K562 (cell line): ENCODE data around the gene DHCR24. TPM values are rescaled to one million over a fixed set of nuclear protein-coding genes. Genes with fewer than 3 reads are reported as not detected.

Source experiments
- ATAC-seq: fragments of 200-7000 bp; cut with Tn5 transposase; 3 replicates; pipeline ENCODE4 v1.9.1; 2020; ENCODE audit warnings: moderate library complexity
- BruUV-seq: library from RNA; stranded (reverse); fragments of 400-500 nt; replicated peaks from 2 replicates; lab custom pipeline; 2021; lab: Mats Ljungman, UMichigan
- CTCF ChIA-PET: fragments of 300-600 bp; formaldehyde crosslinking; extraction: SDS; loops from one replicate; lab custom pipeline; 2021; ENCODE audit warnings: low intra/inter-chr PET ratio; lab: Yijun Ruan, JAX
- POLR2A ChIA-PET: fragments of 300-600, 350-650 bp; sonication (Branson Sonifier 250); formaldehyde crosslinking; extraction: SDS; loops from one replicate; lab custom pipeline; 2021; ENCODE audit warnings: antibody characterized with exemption, inconsistent platforms; lab: Yijun Ruan, JAX
- DNase-seq, 4 experiments: peaks; one replicate each; pipeline versions ENCODE4 v3.0.0 to v3.0.0-alpha.2; 2011 to 2018; ENCODE audit warnings: low spot score in 3 of 4, mixed read lengths in 3 of 4; ENCODE audit errors: extremely low read depth in 1 of 4
- FAIRE-seq: peaks from 2 replicates; lab custom pipeline; 2011; peaks lifted over from hg19 to GRCh38; lab: Jason Lieb, UNC
- H2AFZ ChIP-seq: 2 replicates; pipeline ENCODE4 v1.6.0; 2011; ENCODE audit warnings: low read depth, low read length, control low read depth, inconsistent platforms
- H3K27ac ChIP-seq: fragments of 200-600 bp; 3 replicates; pipeline ENCODE4 v1.8.0; 2011; ENCODE audit warnings: low read depth, mild to moderate bottlenecking, control low read depth, inconsistent platforms, low read length, moderate library complexity, mixed read lengths; ENCODE audit errors: extremely low read depth
- H3K27me3 ChIP-seq, 2 experiments: fragments of 300-600 bp in 1 of 2; 2 replicates in 1 of 2; 3 replicates in 1 of 2; pipeline versions ENCODE4 v1.6.0 to v1.8.0; 2011; ENCODE audit warnings: inconsistent platforms in 2 of 2, low read length in 2 of 2, mild to moderate bottlenecking in 1 of 2, mixed read lengths in 1 of 2, moderate library complexity in 1 of 2; ENCODE audit not compliant: control insufficient read depth in 2 of 2, insufficient read depth in 2 of 2
- H3K36me3 ChIP-seq: fragments of 300-600 bp; 3 replicates; pipeline ENCODE4 v1.8.0; 2011; ENCODE audit warnings: mild to moderate bottlenecking, low read length, inconsistent platforms; ENCODE audit not compliant: control insufficient read depth, insufficient read depth
- H3K4me1 ChIP-seq, 2 experiments: fragments of 200-600 bp in 1 of 2; replicated peaks in 1 of 2; 2 replicates in 1 of 2; 3 replicates in 1 of 2; pipeline versions ENCODE4 v1.5.1 to v1.8.0; 2011; ENCODE audit warnings: inconsistent platforms in 2 of 2, low read length in 2 of 2, mild to moderate bottlenecking in 1 of 2, mixed read lengths in 1 of 2, moderate library complexity in 1 of 2; ENCODE audit not compliant: control insufficient read depth in 2 of 2, insufficient read depth in 2 of 2
- H3K4me2 ChIP-seq: 2 replicates; pipeline ENCODE4 v1.6.1; 2011; ENCODE audit warnings: low read length, control low read depth, inconsistent platforms, mixed read lengths; ENCODE audit not compliant: insufficient read depth
- H3K4me3 ChIP-seq: fragments of 200-600 bp; sonication (generic), shearing (Covaris generic); 2 replicates; pipeline ENCODE4 v1.5.1; 2016; ENCODE audit warnings: control low read depth, inconsistent platforms
- H3K79me2 ChIP-seq: fragments of 200-600 bp; 3 replicates; pipeline ENCODE4 v1.8.0; 2011; ENCODE audit warnings: low read length, inconsistent platforms; ENCODE audit not compliant: control insufficient read depth, insufficient read depth
- H3K9ac ChIP-seq, 2 experiments: 2 replicates each; pipeline versions ENCODE4 v1.6.0 to v1.6.1; 2011; ENCODE audit warnings: low read depth in 2 of 2, low read length in 2 of 2, control low read depth in 1 of 2, inconsistent platforms in 1 of 2, mild to moderate bottlenecking in 1 of 2, mixed read lengths in 1 of 2; ENCODE audit not compliant: insufficient read depth in 1 of 2
- H3K9me1 ChIP-seq: one replicate; pipeline ENCODE4 v1.6.0; 2011; ENCODE audit warnings: inconsistent platforms, mild to moderate bottlenecking, low read length, moderate library complexity; ENCODE audit not compliant: control insufficient read depth, insufficient read depth
- H3K9me3 ChIP-seq: replicated peaks from 2 replicates; pipeline ENCODE4 v1.5.1; 2011; ENCODE audit warnings: low read depth, low read length, inconsistent platforms; ENCODE audit not compliant: control insufficient read depth, insufficient read depth
- H4K20me1 ChIP-seq: replicated peaks from 2 replicates; pipeline ENCODE4 v1.6.1; 2011; ENCODE audit warnings: low read length, inconsistent platforms, mixed read lengths; ENCODE audit not compliant: control insufficient read depth, insufficient read depth
- CBX3 ChIP-seq, 2 experiments: IDR thresholded peaks; 1 replicate in 1 of 2; 2 replicates in 1 of 2; pipeline ENCODE4 v1.6.1; 2012; ENCODE audit warnings: inconsistent platforms in 2 of 2, low read length in 2 of 2, borderline replicate concordance in 1 of 2, control low read depth in 1 of 2
- DMBX1 ChIP-seq: fragments of 250-450 bp; sonication (Bioruptor Pico); IDR thresholded peaks from 2 replicates; pipeline ENCODE4 v1.8.0; 2022; ENCODE audit warnings: inconsistent platforms, mild to moderate bottlenecking, moderate library complexity, borderline replicate concordance
- DPF2 ChIP-seq: fragments of 450-650 bp; IDR thresholded peaks from 2 replicates; pipeline ENCODE4 v1.6.1; 2016
- GTF2E2 ChIP-seq: fragments of 200-800 bp; sonication (Bioruptor generic); IDR thresholded peaks from 2 replicates; pipeline ENCODE4 v1.6.1; 2016; ENCODE audit warnings: missing genetic modification characterization, missing compliant biosample characterization
- HOXB6 ChIP-seq: fragments of 250-450 bp; sonication (Bioruptor Pico); IDR thresholded peaks from 2 replicates; pipeline ENCODE4 v1.5.1; 2022; ENCODE audit warnings: mild to moderate bottlenecking, borderline replicate concordance
- KLF16 ChIP-seq: IDR thresholded peaks from 2 replicates; pipeline ENCODE4 v1.6.1; 2016; ENCODE audit warnings: antibody characterized with exemption
- MAZ ChIP-seq, 2 experiments: fragments of 450-650 bp in 1 of 2; sonication (generic) in 1 of 2; formaldehyde crosslinking; IDR thresholded peaks in 1 of 2; conservative IDR thresholded peaks in 1 of 2; 2 replicates each; pipeline versions ENCODE4 v1.4.0 to v1.5.0; 2020; ENCODE audit warnings: mild to moderate bottlenecking in 1 of 2, missing genetic modification reagents in 1 of 2
- MNT ChIP-seq, 2 experiments: fragments of 450-650 bp; conservative IDR thresholded peaks; 2 replicates each; pipeline ENCODE4 v1.6.1; 2017; ENCODE audit warnings: mild to moderate bottlenecking in 2 of 2, moderate library complexity in 2 of 2
- RBFOX2 ChIP-seq: fragments of 200-400 bp; formaldehyde crosslinking; IDR thresholded peaks from 2 replicates; pipeline ENCODE4 v1.6.1; 2017; ENCODE audit warnings: low read depth, mild to moderate bottlenecking, low read length, moderate library complexity
- SAFB ChIP-seq: fragments of 200-400 bp; formaldehyde crosslinking; IDR thresholded peaks from 2 replicates; pipeline ENCODE4 v1.6.1; 2017; ENCODE audit warnings: low read depth, low read length, borderline replicate concordance
- TSC22D4 ChIP-seq: fragments of 450-650 bp; IDR thresholded peaks from 2 replicates; pipeline ENCODE4 v1.6.1; 2016; ENCODE audit warnings: missing genetic modification characterization, missing biosample characterization, control low read depth
- ZFP36 ChIP-seq: fragments of 150-350 bp; IDR thresholded peaks from 2 replicates; pipeline ENCODE4 v1.6.1; 2018; ENCODE audit warnings: low read length, low read depth; ENCODE audit not compliant: partially characterized antibody
- ZNF277 ChIP-seq: fragments of 250-450 bp; sonication (Bioruptor Pico); IDR thresholded peaks from 2 replicates; pipeline ENCODE4 v1.8.0; 2022; ENCODE audit warnings: inconsistent platforms, mild to moderate bottlenecking, moderate library complexity, borderline replicate concordance
- ZNF511 ChIP-seq: sonication (generic); formaldehyde crosslinking; IDR thresholded peaks from 2 replicates; pipeline ENCODE4 v1.8.0; 2022; ENCODE audit warnings: mild to moderate bottlenecking, missing genetic modification reagents
- ZNF584 ChIP-seq: fragments of 200-800 bp; sonication (Bioruptor generic); IDR thresholded peaks from 2 replicates; pipeline ENCODE4 v1.6.1; 2016; ENCODE audit warnings: low read depth, mild to moderate bottlenecking, missing genetic modification characterization, missing compliant biosample characterization
- ZNF707 ChIP-seq: fragments of 250-450 bp; sonication (Bioruptor Pico); conservative IDR thresholded peaks from 2 replicates; pipeline ENCODE4 v1.8.0; 2022; ENCODE audit warnings: inconsistent platforms, mild to moderate bottlenecking, moderate library complexity
- WGBS: fragments of 100-300 bp; shearing (Covaris generic); methylation state at CpG from one replicate; pipeline ENCODE4 v1.1.6; 2016; ENCODE audit warnings: low coverage, mixed read lengths; ENCODE audit not compliant: insufficient coverage; ENCODE audit errors: missing lambda C conversion rate; 5-methylcytosine and 5-hydroxymethylcytosine counted together
- in situ Hi-C: fragments of 300-500 bp; cut with MboI; formaldehyde crosslinking; loops from 4 replicates; pipeline ENCODE4 v1.15.0; 2018; ENCODE audit warnings: inconsistent platforms, mixed read lengths
- intact Hi-C: fragments of 100-400 bp; cut with micrococcal nuclease; formaldehyde crosslinking; loops from 2 replicates; pipeline ENCODE4 v1.14.2; 2022
- polyA plus RNA-seq, 8 experiments: library from polyadenylated mRNA; depleted of rRNA in 4 of 8; stranded (reverse) in 5 of 8; unstranded in 3 of 8; fragments of >200 nt; fragmentation: Nextera tagmentation in 2 of 8; fragmentation: Illumina TruSeq in 1 of 8; extraction: Ambion mirVana in 2 of 8; extraction: Trizol in 1 of 8; gene quantifications; 2 replicates each; pipeline versions ENCODE4 v1.2.1 to v1.2.3, GENCODE V29; 2011 to 2014; ENCODE audit warnings: inconsistent platforms in 1 of 8, missing spikeins in 1 of 8
- total RNA-seq, 7 experiments: library from RNA; depleted of rRNA in 6 of 7; stranded (reverse); fragments of >200 nt in 6 of 7; fragmentation: Illumina TruSeq in 2 of 7; extraction: Trizol in 2 of 7; gene quantifications; 2 replicates each; pipeline versions ENCODE4 v1.2.1 to v1.2.3, GENCODE V29; 2011 to 2021; ENCODE audit warnings: low replicate concordance in 1 of 7

DHCR24 gene
- total and polyA plus RNA-seq, 9 of the 15 experiments (the other 6 are each of a cell fraction or from before 2014, with no cell fraction given) = 23.4 to 161 (median 79.9) TPM

- TF ChIP-seq ZNF277 (CRISPR knock-in tag) = no peak
Measured at GRCh38 chr1:54863267-54863665, 23.7 kb downstream of the DHCR24 start (continued).

GRCh38 chr1:54861070-54861761 lies 25.8 kb downstream of the DHCR24 start:
- Histone ChIP-seq H3K4me2 (peak overlapping the region; percentile 20; the same call in 1 of the 2 replicates), H3K27ac (peak overlapping the region; percentile 56), H3K9me1 (no peaks in the 10 kb centered on the region), H3K4me3 (no peak overlapping the region), H2AFZ (0 out of 2 replicates have a peak overlapping the region, but pooled peaks have one; percentile 1), H3K9ac (peak overlapping the region in 1 of 2 experiments; percentile 53; a peak in 1 of 4 replicates), H3K27me3 (no peaks in the 10 kb centered on the region), H3K9me3 (no peaks in the 10 kb centered on the region), H4K20me1 (no peaks in the 10 kb centered on the region), H3K79me2 (0 out of 3 replicates have a peak, but pooled peaks cover 6% of the 10 kb centered on the region), H3K36me3 (peaks cover 91% of the 10 kb centered on the region; the same call in 2 of the 3 replicates), H3K4me1 (peaks cover 21 to 32% of the 10 kb centered on the region in 2 experiments)
- ATAC-seq (peak; percentile 92), DNase-seq (peak; percentile 56 to 71 (median 64)), FAIRE-seq (peak; percentile 86)
- BruUV-seq = no TSS peak
- WGBS = 20% methylated on average over 5 of the region's 5 CpGs
- ChIA-PET CTCF (no interaction called here), POLR2A (interaction anchor here (0.6 to 2.8 kb wide), 6 partner anchors 11 to 193 kb away, joined by 3 to 15 read pairs (median 5); partner anchors contain the start of gene DHCR24)
- in situ Hi-C loops (no loop called here), intact Hi-C loops (loop anchor here (1.0 kb wide), 1 partner anchor 25 kb away; no protein-coding TSS in a partner anchor)
- TF ChIP-seq SAFB (0 out of 2 replicates have a peak, but pooled peaks have one; percentile 35), RBFOX2 (no peak), TSC22D4 (tag) (no peak), ZNF707 (no peak), DPF2 (no peak; the same call in 1 of the 2 replicates), DMBX1 (CRISPR knock-in tag) (peak; percentile 32), KLF16 (no peak), MAZ (CRISPR knock-in tag; conservative IDR thresholded peaks at IDR 0.05 in 1 of 2, IDR thresholded peaks at IDR 0.05 in 1 of 2) (0 out of 4 replicates have a peak, but pooled peaks of 1 of the 2 experiments have one; percentile 26), HOXB6 (CRISPR knock-in tag) (no peak), MNT (conservative IDR thresholded peaks at IDR 0.05) (peak; percentile 63 to 78; a peak in 3 of 4 replicates), CBX3 (IDR thresholded peaks at IDR 0.05; ENCODE audit: borderline replicate concordance in 1 of 2, low read length in 2 of 2) (0 out of 3 replicates have a peak, but pooled peaks of 1 of the 2 experiments have one; percentile 9), ZFP36 (peak; percentile 22), ZNF584 (CRISPR knock-in tag) (0 out of 2 replicates have a peak, but pooled peaks have one; percentile 67), GTF2E2 (tag) (no peak), ZNF511 (CRISPR knock-in tag) (no peak)
